Suppressor macrophage treated with lipopolysaccharide for 4 hours (primary cell): ENCODE measurements around the gene FAM240A.
"Not testable (repeated sequence)": the region's sequence is repeated elsewhere in the genome, so short reads cannot be mapped to it uniquely, and the experiment has no call there.

ENCODE experiments used
- DNase-seq: peaks from one replicate; pipeline ENCODE4 v3.0.0-alpha.2; 2020

Gene FAM240A

GRCh38 chr3:46587268-46587667 is 25.1 kb upstream of the FAM240A start:
- not testable (repeated sequence) for DNase-seq

GRCh38 chr3:46593274-46593862 is 19.0 kb upstream of the FAM240A start:
- no peak for DNase-seq

- DNase-seq: no peak
Observed at GRCh38 chr3:46593979-46594378, 18.3 kb upstream of the FAM240A start.

GRCh38 chr3:46594723-46595122 is 17.6 kb upstream of the FAM240A start:
- no peak for DNase-seq

GRCh38 chr3:46595819-46596314 is 16.5 kb upstream of the FAM240A start:
- DNase-seq: no peak

- no peak for DNase-seq
Observed at GRCh38 chr3:46599590-46599989, 12.7 kb upstream of the FAM240A start.

GRCh38 chr3:46603446-46604046 is 8.8 kb upstream of the FAM240A start:
- DNase-seq: no peak

- DNase-seq: peak; percentile 6
Observed at GRCh38 chr3:46604127-46604526, 8.2 kb upstream of the FAM240A start.

GRCh38 chr3:46607603-46608028 is 4.7 kb upstream of the FAM240A start:
- DNase-seq: peak; percentile 9

- DNase-seq: peak; percentile 75
Observed at GRCh38 chr3:46609212-46609721, 3.1 kb upstream of the FAM240A start.

- DNase-seq: no peak
Observed at GRCh38 chr3:46609944-46610722, 2.2 kb upstream of the FAM240A start.

GRCh38 chr3:46613313-46614005 is 1.1 kb downstream of the FAM240A start:
- no peak for DNase-seq

GRCh38 chr3:46614431-46614830 is 2.1 kb downstream of the FAM240A start:
- no peak for DNase-seq

- no peak for DNase-seq
Observed at GRCh38 chr3:46615050-46615775, 2.9 kb downstream of the FAM240A start.

- DNase-seq: no peak
Observed at GRCh38 chr3:46615976-46616375, 3.7 kb downstream of the FAM240A start.

- DNase-seq: no peak
Observed at GRCh38 chr3:46617941-46618340, 5.6 kb downstream of the FAM240A start.

- no peak for DNase-seq
Observed at GRCh38 chr3:46619845-46620778, 7.8 kb downstream of the FAM240A start.

- no peak for DNase-seq
Observed at GRCh38 chr3:46624533-46624932, 12.2 kb downstream of the FAM240A start.

GRCh38 chr3:46624975-46625490 is 12.7 kb downstream of the FAM240A start:
- no peak for DNase-seq

- no peak for DNase-seq
Observed at GRCh38 chr3:46626039-46626438, 13.7 kb downstream of the FAM240A start.

- DNase-seq: no peak
Observed at GRCh38 chr3:46627078-46627477, 14.8 kb downstream of the FAM240A start.
